GM19328 (cell line): ENCODE results near the gene WNK1.
A peak's percentile ranks its signal among the peaks of the same experiment; 100 is the strongest.
"Not testable (repeated sequence)": the region's sequence is repeated elsewhere in the genome, so short reads cannot be mapped to it uniquely, and the experiment has no call there.

ENCODE experiments used
- ATAC-seq: cut with Tn5 transposase; IDR thresholded peaks from one replicate; pipeline ENCODE4 v1.9.1; 2021; ENCODE audit warnings: mild to moderate bottlenecking, moderate library complexity; ENCODE audit not compliant: unreplicated experiment

The WNK1 gene

DNA sequence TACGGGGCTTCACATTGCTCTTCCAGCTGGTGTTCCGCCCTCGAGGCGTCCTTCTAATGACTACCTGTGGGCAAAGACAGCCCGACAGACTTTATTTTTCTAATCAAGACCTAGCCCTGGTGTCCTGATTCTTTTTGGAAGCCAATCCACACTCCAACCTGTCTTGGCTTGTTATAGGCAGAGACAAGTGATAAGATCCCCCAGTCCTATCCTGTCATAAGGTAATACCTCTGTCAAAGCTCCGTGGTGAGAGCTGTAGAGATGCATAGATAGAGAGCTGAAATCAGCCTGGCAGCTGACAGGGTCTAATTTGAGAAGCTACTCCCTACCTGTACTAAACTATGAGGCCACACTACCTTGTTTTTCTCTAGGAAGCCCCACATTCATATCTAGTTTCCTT, 11.5 kb upstream of the WNK1 start:
- no peak for ATAC-seq

DNA sequence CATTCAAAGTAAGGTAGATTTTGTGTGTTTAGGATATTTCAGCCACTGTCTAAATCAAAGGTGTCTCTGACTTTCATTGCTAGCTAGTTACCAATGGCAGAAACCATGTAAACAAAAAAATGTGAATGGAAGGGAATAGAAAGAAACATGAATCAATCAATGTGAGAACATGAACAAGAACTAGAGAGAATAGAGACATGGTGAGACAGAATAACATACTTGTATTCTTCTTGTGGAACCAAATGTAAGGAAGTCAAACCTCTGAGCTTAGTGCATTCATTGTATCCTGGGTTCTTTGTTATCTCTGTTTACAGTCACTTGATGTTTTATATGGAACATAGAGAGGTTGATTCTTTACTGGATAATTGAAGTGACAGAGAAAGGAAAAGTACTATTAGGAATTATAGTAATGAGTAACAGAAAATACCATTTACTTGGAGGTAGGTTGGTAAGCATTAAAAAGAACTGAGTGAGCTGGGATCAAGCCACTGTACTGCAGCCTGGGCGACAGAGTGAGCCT, 2.6 kb upstream of the WNK1 start:
- no peak for ATAC-seq

DNA sequence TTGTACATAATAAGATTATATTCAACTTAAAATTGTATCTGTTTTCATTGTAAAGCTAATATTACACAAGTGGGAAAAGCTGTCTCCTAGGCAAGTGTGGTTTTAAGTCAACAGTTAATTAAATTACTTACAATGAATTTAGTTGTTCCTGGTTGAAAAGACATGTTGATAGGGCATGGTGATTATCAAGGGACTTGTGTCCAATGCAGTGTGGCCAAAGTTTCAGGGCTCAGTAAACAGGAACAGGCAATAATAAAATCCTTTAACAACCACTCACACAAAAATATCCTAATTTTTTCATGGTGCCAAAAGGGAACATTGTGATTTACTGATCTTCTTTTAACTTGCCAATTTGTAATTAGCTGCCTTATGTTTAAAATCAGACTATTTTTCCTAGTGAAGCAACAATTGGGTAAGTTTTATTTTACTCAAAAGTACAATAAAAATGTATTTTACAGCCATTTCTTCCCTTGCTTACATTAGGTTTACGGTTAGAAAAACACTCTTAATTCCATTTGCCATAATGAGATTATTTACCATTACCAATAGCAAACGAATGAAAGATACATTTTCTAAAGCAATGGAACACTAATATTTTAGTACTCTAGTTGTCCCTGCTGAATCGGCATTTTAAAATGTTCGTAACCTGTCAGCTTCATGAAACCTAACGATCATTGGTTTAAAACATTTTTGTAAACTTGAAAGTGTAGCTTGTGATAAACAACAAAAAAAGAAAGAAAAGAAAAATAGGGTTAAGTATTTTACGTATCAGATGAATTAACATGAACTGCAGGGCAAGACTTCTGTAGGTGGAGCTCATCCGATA, 1.8 kb upstream of the WNK1 start:
- ATAC-seq: no peak

DNA sequence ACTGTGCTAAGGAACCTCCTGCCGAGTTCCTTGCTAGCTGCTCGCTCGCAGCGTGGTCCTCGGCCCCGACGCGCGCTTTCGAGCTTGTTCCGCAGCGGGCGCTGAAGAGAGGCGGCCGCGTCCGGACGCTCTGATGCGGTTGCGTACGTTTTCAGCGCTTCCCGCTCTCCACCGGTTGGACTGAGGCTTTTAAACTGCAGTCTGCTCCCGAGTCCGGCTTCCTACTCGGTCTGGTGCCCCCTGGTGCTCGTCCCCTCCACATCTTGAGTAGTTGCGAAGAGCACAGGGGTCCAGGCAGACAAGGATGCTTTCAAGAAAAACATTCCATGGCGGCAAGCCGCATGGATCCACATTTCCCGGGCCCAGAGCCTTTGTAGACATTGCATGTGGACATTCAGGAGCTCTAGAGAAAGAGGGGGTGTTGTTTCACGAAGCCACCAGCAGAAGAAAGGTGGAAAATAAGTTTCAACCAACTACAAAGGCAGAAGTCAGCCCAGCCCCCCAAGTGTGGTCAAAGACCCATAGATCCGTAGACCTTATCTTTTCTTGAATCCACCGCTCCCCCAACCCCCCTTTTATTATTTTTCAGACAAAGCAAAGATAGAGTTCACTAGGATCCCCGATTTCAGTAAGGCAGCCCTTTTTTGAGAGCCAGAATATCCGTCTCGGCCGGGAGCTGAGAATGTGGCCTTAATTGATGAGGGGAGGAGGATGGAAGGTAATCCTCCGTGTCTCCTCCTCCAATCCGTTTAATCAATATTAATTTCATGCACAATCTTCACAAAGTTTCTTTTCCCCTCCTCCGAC, 984 bp upstream of the WNK1 start:
- peak; percentile 45 for ATAC-seq

DNA sequence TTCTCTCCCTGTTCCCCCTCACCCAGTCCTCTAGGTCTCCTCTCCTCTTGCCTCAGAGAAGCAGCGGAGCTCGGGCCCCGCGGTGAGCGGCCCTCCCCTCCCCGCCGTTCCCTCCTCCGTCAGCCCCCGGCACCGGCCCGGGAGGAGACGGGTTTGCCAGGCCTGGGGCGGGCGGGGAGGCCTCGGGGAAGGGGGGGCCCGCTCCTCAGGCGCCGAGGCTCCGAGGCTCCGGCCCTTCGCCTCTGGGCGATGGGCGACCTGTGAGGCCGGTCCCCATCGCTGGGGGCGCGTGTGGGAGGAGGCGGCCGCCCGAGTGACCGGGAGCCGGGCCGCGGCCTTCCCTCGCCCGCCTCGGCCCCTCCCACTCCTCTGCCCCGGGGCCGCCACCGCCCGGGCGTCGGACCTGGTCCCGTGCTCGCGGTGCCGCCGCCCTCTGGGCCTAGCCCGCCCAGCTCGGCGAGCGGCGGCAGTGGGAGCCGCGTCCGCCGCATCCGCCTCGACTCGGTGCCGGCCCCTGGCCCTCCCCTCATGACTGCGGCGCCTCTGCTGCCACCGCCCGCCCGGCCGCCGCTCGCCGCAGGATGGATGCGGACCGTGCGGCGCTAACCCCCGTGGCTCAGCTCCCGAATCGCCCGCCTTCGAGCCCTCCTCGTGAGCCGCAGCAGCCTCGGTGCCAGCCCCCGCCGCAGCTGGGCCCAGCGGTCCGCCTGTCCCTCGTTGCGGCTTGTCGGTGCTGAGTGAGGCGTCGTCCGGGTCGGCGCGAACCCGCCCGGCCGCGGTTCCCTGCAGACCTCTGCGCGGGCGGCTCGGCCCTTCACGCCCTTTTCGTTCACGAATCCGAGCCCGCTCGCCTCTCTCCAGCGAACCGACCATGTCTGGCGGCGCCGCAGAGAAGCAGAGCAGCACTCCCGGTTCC, 574 bp downstream of the WNK1 start:
- ATAC-seq: peak; percentile 19

DNA sequence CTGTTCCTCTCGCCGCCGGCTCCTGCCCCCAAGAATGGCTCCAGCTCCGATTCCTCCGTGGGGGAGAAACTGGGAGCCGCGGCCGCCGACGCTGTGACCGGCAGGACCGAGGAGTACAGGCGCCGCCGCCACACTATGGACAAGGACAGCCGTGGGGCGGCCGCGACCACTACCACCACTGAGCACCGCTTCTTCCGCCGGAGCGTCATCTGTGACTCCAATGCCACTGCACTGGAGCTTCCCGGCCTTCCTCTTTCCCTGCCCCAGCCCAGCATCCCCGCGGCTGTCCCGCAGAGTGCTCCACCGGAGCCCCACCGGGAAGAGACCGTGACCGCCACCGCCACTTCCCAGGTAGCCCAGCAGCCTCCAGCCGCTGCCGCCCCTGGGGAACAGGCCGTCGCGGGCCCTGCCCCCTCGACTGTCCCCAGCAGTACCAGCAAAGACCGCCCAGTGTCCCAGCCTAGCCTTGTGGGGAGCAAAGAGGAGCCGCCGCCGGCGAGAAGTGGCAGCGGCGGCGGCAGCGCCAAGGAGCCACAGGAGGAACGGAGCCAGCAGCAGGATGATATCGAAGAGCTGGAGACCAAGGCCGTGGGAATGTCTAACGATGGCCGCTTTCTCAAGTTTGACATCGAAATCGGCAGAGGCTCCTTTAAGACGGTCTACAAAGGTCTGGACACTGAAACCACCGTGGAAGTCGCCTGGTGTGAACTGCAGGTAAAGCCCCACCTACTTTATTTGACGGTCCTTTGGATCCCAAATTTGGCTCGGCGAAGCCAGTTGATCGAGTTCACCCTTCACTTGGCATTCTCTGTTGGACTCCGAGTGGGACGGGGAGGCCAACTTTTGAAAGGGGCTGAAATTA, 1.5 kb downstream of the WNK1 start:
- ATAC-seq: no peak

DNA sequence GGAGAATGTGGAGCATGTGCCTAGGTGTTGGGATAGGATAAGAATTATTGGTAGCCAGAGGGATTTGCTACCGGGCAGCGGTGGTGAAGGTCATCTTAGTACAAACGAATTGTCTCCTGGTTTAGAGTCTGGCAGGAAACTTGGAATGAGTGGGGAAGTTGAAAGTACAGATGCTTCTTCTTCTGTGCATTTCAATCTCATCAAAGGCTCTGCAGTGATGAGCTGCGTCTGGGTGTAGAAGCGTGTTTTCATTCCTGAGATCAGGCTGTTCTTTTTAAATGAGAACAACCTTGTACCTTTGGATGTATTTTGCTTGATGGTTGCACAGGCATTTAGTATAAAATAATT, 2.1 kb downstream of the WNK1 start:
- ATAC-seq: no peak

DNA sequence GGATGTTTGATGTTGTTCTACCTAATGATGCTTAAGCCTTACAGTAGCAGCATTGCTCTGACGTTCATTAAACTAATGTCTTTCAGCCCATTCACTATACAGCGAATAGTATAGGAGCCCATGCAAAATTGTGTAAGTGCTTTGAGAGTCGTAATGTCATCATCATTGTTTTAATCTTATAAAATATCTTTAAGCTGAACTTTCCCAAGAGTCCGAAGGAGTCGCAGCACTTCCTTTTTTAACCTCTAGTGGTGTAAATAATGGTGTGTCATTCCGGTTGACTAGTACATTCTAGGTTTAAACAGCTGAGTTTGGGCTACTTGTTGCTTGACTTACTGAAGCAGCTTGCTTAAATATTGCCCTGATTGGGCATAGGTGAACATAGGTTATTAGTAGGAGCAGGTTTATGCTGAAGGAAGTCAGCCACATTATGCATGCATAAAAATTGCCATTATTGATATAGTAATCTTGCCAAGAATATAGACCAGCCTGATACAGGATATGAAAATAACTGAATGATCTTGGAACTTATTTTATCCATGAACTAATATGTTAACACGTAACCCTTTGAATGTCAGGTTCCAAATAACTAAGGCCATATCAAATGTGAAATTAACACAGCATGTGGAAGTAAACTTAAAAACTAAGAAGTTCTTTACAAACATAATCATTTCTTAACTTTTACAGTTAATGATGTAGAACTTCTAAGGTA, 2.6 kb downstream of the WNK1 start:
- ATAC-seq: no peak

DNA sequence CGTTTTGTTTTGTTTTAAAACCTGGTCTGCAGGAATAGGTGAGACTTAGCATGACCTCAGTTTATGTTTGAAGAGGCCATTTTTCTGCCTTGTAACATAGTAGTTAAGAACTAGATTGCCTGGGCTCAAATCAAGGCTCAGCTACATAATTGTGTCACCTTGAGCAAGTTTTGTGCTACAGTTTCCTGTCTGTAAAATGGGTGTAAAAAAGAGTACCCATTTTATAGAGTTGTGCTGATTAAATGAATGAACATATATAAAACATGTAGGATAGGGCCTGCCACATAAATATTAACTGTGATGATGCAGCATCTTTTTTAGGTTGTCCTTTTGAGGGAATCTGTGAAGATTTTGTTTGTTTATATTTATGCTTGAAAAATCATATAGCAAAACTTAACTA, 7.2 kb downstream of the WNK1 start:
- ATAC-seq: no peak

DNA sequence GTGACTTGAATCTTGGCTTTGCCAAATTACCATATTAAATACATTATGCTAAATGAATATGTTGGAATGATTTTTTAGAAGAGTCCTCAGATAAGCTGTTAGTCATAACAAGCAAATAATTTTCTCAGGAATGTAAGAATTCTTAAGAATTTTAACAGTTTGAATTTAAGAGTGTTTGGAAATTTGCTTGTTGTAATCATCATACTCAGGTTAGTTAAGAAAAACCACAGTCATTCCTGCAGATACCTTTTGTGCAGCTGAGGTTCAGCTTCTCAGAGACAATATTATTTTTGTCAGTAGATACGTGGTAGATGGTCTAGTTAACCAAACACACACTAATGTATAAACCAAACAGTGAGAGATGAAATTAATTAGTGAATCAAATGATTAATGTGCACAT, 8.9 kb downstream of the WNK1 start:
- no peak for ATAC-seq

DNA sequence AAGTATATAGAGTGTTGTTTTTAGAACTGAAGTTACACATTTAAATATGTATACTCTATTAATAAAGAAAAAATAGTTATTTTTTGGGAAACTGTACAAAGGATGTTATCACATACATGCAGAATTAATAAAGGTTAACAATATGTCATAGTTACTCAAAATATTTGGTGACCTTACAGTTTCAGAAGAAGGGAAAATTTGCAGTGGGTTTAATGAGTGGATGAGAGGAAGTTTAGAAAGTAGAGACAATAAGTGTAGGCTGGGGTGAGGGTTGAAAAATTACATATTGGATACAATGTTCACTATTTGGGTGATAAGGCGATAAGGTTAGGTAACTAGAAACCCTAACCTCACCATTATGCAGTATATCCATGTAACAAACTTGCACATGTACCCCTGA, 13.5 kb downstream of the WNK1 start:
- no peak for ATAC-seq

DNA sequence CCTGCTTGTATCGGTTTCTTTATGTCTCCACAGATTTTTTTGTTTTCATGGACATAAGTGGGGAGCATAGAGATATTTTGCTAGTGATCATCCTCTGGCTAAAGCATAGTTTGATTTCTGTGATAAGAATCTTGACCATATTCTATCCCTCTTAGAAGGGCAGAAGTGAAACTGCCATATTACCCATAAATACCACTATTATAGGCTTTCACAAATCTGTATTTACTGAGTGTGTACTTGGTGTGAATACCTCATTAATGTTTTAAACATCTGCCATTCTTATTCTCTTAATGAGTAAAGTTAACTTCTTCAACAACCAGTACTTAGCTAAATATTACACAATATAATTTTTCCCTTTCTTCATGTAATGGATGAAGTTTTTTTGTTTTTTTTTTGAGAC, 16.1 kb downstream of the WNK1 start:
- ATAC-seq: no peak

DNA sequence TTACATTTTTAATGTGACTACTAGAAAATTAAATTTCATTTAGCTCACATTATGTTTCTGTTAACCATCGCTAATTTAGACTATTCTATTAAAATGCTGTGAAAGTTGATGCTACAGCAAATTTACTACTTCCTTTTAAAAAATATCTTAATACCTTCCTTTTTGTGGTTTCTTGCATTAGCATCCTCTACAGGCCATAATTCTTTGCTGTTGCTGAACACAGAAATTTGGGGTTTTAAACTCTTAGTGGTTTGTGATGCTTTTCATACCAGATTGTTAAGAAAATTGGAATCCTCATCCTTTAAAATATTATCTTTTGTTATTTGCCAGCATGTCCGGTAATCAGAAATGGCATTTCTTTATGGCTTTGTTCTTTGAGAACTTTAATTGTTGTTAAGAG, 18.1 kb downstream of the WNK1 start:
- ATAC-seq: no peak

DNA sequence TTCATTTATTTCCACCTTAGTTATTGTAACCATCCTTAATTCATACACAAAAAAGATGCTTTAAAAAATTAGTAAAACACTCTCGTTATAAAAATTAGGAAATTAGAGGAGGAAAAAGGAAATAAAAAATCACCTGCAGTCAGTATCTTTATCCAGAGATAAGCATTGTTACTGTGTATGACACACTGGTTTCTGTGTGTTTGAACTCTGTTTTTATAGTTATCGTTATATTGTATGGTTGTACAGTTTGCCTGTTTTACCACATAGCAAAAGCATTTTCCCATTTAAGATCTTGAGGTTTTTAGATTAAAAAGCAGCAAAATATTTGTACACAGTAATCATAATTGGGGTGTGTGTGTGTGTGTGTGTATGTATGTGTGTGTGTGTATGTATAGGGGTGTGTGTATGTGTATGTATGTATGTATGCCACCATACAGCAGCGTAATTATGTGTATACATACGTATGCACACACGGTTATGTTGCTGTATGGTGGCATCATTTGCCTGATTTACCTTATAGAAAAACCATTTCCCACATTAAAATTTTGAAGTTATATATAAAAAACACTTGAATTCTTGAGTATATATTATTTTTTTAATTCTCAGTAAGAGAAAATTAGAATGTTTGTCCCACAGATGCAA, 19.8 kb downstream of the WNK1 start:
- ATAC-seq: no peak

DNA sequence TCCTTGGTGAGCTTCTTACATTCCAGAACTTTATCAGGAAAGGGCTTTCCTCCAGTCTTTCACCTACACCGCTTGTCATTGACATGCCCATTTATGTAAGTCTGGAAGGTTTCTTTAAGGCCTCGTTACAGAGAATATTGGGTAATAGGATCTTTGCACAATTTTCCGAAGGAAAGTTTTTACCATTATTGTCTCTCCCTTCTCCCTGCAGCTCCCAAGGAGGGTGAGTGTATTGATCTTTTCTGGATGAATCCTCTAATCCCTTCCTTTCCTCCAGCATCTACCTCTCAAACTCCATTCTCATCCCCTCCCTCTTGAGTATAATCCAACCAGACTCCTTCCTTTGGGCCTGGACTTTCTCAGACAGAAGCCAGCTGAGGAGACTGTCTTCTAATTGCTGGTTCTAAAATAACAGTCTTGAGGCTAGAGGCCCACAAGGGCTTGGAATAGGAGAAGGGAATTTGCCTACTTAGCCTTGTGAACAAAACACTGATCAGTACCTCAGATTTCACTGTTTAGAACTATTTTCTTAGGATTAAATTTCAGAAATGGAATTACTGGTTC, 21.8 kb downstream of the WNK1 start:
- no peak for ATAC-seq

DNA sequence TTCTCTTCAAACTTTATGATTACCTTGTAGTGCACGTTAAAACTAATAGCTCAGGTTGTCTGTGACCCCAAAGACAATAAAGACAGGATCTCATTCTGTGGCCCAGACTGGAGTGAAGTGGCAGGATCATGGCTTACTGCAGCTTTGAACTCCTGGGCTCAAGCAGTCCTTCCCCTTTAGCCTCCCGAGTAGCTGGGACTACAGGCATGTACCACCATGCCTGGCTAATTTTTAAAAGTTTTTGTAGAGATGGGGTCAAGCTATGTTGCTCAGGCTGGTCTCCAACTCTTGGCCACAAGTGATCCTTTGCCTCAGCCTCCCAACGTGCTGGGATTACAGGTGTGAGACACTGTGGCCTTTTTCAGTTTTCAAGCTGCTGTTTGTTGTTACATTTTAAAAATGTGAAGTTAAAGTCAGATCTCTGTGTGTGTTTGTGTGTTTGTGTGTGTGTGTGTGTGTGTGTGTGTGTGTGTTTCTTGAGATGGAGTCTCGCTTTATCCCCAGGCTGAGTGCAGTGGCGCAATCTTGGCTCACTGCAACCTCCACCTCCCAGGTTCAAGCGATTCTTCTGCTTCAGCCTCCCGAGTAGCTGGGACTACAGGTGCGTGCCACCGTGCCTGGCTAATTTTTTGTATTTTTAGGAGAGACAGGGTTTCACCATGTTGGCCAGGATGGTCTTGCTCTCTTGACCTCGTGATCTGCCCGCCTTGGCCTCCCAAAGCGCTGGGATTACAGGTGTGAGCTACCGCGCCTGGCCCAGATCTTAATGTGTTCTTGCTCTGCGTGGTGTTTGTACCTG, 23.8 kb downstream of the WNK1 start:
- ATAC-seq: not testable (repeated sequence)

DNA sequence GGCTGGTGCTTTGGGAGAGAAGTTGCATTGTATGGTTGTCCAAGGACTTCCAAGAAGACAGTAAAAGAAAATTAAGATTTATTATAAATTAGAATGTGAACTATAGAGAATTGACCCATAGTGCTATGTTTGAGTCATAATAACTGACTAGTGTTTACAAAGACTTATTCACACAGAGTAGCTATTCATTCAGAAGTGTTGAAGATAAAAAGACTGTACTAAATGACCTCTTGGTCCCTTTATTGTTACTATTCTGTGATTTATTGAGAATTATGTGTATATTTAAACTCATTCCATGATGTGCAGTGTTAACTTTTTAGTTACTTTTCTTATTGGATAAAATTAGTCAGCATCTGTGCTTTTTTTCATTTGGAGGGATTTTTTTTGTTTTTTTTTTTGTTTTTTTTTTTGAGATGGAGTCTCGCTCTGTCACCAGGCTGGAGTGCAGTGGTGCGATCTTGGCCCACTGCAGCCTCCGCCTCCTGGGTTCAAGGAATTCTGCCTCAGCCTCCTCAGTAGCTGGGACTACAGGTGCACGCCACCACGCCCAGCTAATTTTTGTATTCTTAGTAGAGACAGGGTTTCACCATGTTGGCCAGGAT, 24.5 kb downstream of the WNK1 start:
- not testable (repeated sequence) for ATAC-seq
